Mucosa of descending colon (tissue), 3 donors: ENCODE data around the gene HOXB8. TPM values are rescaled to one million over a fixed set of nuclear protein-coding genes. Genes with fewer than 3 reads are reported as not detected.

Experiments used
- ATAC-seq: fragments of 200-7000 bp; cut with Tn5 transposase; one replicate; pipeline ENCODE4 v1.9.1; 2020; ENCODE audit warnings: mild to moderate bottlenecking, moderate library complexity
- DNase-seq, 3 donors: peaks; one replicate each; pipeline ENCODE4 v3.0.0-alpha.2; 2020
- H3K36me3 ChIP-seq: fragments of 200-600 bp; one replicate; pipeline ENCODE4 v1.8.0; 2021; ENCODE audit warnings: low read depth, mild to moderate bottlenecking
- H3K4me1 ChIP-seq: fragments of 200-600 bp; one replicate; pipeline ENCODE4 v1.8.0; 2021; ENCODE audit warnings: low read depth, mild to moderate bottlenecking
- H3K4me3 ChIP-seq: fragments of 200-600 bp; one replicate; pipeline ENCODE4 v1.8.0; 2021; ENCODE audit warnings: mild to moderate bottlenecking
- H3K9me3 ChIP-seq: fragments of 200-600 bp; one replicate; pipeline ENCODE4 v1.8.0; 2021; ENCODE audit warnings: mild to moderate bottlenecking
- intact Hi-C, 2 donors: fragments of 100-400 bp; cut with DNase I in 1 of 2; cut with micrococcal nuclease in 1 of 2; formaldehyde crosslinking; loops; one replicate each; pipeline versions ENCODE4 v1.11.0 to v1.11.1; 2022; cut with DNase I, micrococcal nuclease
- total RNA-seq, 3 donors: library from RNA; stranded (reverse); fragmentation: NEBNext Ultra II Directional in 2 of 3; extraction: Animal tissue kit (Norgen Biotek cat#: 25700) in 2 of 3; gene quantifications; one replicate each; pipeline versions ENCODE4 v1.2.1 to v1.2.4, GENCODE V29; 2021 to 2023
- TF ChIP-seq, protein P1 (sequence below): fragments of 200-600 bp; IDR thresholded peaks from one replicate; pipeline ENCODE4 v1.8.0; 2022; ENCODE audit warnings: antibody characterized with exemption, mild to moderate bottlenecking
- donor health status: DM: no; HTN: no; CAD: no; lungs with moderate emphysema.
- donor health status: DM: no; HTN: no; CAD: no.
- donor health status: DM: no; HTN: yes; CAD: no.

HOXB8 gene
- total RNA-seq, 3 donors from 2014 or later, result 4.2 to 7.5 (median 5.6) TPM

DNA sequence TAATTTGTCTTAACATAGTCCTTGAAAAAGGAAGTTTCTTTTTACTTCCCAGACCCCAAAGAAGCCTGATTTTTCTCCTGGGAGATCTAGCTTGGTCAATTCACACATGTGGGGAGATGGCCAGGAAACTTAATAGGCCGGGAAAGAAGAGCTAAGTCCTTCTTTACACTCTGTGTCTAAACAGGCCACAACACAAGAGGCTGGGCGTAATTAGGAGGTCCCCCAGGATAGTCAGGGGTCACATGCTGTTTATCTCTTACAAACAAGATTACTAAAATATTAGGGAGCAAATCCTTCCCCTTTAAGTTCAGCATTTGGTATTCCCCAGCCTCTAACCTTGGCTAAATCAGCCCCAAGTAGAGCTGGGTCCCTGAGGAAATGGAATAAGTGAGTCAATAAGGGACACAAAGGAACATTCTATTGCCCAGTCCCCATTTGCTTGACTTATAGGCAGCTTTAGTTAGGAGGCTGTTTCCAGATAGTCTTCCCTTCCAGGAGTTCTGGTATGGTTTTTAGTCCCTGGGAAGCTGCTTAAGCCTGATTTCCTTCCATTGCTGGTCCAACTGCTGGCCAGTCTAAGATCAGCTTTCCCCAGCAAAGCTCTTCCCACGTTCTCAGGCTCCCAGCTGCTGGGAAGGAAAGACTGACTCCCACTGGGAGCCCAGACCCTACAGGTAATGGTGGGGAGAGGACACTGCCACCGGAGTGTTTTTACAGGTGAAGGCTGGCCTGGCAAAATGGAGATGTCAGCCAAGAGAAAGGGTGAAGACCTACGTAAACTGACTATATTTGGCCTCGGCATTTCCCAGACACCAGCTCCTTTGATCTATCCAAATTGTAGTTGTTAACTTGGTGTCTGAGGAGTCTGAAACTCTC is 25.1 kb upstream of the HOXB8 start:
- no peak overlapping the region for H3K4me3 ChIP-seq
- TF ChIP-seq, protein P1, sequence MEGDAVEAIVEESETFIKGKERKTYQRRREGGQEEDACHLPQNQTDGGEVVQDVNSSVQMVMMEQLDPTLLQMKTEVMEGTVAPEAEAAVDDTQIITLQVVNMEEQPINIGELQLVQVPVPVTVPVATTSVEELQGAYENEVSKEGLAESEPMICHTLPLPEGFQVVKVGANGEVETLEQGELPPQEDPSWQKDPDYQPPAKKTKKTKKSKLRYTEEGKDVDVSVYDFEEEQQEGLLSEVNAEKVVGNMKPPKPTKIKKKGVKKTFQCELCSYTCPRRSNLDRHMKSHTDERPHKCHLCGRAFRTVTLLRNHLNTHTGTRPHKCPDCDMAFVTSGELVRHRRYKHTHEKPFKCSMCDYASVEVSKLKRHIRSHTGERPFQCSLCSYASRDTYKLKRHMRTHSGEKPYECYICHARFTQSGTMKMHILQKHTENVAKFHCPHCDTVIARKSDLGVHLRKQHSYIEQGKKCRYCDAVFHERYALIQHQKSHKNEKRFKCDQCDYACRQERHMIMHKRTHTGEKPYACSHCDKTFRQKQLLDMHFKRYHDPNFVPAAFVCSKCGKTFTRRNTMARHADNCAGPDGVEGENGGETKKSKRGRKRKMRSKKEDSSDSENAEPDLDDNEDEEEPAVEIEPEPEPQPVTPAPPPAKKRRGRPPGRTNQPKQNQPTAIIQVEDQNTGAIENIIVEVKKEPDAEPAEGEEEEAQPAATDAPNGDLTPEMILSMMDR, result no peak
- H3K4me1 ChIP-seq, result peaks cover 7% of the 10 kb centered on the region
- ATAC-seq (no peak), DNase-seq (peak in 2 of 3 donors; percentile 16 to 39)
- intact Hi-C loops, result no loop called here
- no peaks in the 10 kb centered on the region for H3K9me3 ChIP-seq
- H3K36me3 ChIP-seq, result no peaks in the 10 kb centered on the region

DNA sequence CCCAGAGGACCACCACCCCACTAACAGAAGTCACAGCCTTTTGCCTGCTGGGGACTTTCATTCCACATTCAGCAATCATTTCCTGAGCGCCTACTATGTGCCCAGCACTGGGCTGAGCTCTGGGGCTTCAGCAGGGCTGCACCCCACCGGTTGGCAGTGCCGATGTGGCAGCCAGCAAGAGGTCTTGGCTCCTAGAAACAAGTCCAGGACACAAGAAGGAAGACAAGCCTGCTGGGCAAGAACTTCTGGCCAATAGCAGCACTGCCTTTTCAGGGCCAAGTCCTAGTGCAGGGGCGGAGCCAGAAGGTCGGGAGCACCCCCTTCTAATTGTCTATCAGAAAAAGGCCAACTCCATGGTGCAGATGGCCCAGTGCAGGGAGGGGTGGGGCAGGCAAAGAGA is 24.0 kb upstream of the HOXB8 start:
- ATAC-seq, result peak; percentile 63

DNA sequence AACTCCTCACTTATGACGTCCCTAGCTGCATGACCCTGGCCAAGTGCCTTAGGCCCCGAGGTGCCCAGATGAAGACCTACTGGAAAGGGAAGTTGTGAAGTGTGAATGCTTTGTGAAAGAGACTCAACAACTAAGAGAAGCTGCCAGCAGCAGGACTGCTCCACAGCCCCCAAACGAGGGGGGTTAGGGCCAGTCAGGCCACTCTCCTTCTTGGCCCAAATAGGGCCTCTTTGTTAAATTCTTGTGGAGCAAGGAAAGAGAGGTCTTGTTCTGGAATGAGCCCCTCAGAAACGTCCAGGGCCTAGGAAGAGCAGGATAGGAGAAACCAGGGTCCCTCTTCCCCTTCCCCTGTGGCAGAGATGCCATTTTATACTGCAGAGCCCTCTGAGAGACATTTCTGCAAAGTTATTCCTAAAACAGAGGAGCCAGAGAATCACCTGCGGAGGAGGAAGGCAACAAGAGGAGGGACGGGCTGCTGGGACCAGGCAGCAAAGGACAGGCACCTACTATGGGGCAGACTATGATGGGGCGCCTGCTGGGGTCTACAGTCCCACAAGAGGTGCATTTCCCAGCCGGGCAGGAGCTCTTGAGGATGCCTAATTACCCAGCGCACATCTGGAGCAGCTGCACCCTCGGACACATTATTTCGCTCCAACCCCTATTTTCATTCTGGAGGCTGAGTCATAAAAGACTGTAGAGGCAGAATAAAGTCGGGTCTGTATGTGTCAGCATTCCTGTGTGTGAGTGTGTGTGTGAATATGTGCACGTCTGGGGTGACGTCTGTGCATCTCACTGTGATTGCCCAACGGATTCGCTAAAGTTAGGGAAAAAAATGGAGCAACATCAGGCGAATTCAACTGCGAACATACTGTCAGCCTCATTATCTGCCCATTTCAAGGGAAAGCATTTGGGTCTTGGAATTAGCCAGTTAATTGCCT is 22.5 kb upstream of the HOXB8 start:
- TF ChIP-seq, protein P1, result no peak
- H3K36me3 ChIP-seq, result no peaks in the 10 kb centered on the region
- peaks cover 12% of the 10 kb centered on the region for H3K4me1 ChIP-seq
- peak overlapping the region; percentile 12 for H3K4me3 ChIP-seq
- ATAC-seq (peak; percentile 7), DNase-seq (peak in 2 of 3 donors; percentile 45)
- intact Hi-C loops, result no loop called here
- no peaks in the 10 kb centered on the region for H3K9me3 ChIP-seq

More for the DNA sequence above, 24.0 kb upstream of the HOXB8 start:
- Histone ChIP-seq H3K9me3 (no peaks in the 10 kb centered on the region), H3K36me3 (no peaks in the 10 kb centered on the region), H3K4me1 (peaks cover 7% of the 10 kb centered on the region), H3K4me3 (no peak overlapping the region)
- peak; percentile 89 to 91 (median 91) for DNase-seq
- intact Hi-C loops, result no loop called here
- TF ChIP-seq, protein P1, result no peak

DNA sequence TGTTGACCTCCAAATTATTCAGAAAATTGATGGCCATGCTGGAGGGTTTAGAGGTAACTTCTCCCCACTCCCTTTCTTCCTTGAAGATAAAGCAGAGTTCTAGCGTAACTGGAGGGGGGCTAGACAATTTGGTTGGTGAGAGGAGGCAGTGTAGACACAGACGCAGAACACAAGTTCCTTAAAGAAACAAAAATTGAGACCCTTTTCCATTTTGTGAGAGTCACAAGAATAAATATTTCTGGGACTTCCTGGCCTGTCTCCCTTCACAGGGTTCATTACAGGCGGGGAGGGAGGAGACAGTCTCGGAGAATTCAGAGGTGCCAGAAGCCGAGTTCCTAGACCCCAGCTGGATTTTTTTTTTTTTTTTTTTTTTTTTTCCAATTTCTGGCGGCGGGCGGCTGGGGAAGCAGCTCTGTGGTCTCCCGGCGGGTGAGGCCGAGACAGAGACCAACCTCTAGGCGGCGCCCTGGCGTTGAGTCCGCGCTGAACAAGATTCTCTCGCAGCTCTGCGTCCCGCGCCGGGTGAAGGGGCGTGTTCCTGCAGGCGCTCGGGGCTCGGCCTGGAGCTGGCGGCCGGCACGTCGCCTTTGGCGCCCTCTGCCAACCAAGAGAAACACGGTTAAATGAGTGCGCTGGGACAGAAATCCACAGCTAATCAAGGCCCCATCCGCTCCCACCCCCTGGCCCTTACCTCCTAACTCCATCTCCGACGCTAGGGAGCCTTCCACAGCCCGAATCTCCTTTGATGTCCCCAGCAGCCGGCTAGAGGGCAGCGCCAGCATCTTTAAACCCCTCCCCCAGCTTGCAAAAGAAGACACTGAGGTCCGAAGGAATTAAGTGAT is 21.3 kb upstream of the HOXB8 start:
- TF ChIP-seq, protein P1, result peak; percentile 70
- DNase-seq, result peak; percentile 90 to 94 (median 92)
- Histone ChIP-seq H3K36me3 (no peaks in the 10 kb centered on the region), H3K9me3 (no peaks in the 10 kb centered on the region), H3K4me1 (peaks cover 7% of the 10 kb centered on the region), H3K4me3 (no peak overlapping the region)
- intact Hi-C loops, result no loop called here
- peak; percentile 64 for ATAC-seq
